Activated effector memory CD4-positive, alpha-beta T cell treated with anti-CD3 and anti-CD28 coated beads, Interleukin-2, amount 50 U/mL, for 16 hours (primary cell): Measurements from ENCODE around the gene ZBTB1.

ENCODE experiments used
- DNase-seq: peaks from one replicate; pipeline ENCODE4 v3.0.0-alpha.2; 2020

The ZBTB1 gene

GRCh38 chr14:64504310-64504896 lies at the start of gene ZBTB1:
Gene ZBTB1, plus strand, starts transcription at chr14:64504770. Its CDS starts 16,735 bp downstream, at chr14:64521505.
- DNase-seq: peak; percentile 95

- no peak for DNase-seq
Observed at GRCh38 chr14:64459405-64460136, 45.0 kb upstream of the ZBTB1 start.

- DNase-seq: no peak
Observed at GRCh38 chr14:64461221-64461620, 43.3 kb upstream of the ZBTB1 start.

GRCh38 chr14:64463195-64463594 lies 41.4 kb upstream of the ZBTB1 start:
- DNase-seq: no peak

- no peak for DNase-seq
Observed at GRCh38 chr14:64463873-64464272, 40.7 kb upstream of the ZBTB1 start.

GRCh38 chr14:64464651-64465050 lies 39.9 kb upstream of the ZBTB1 start:
- no peak for DNase-seq

- DNase-seq: peak; percentile 88
Observed at GRCh38 chr14:64465191-64465822, 39.3 kb upstream of the ZBTB1 start, which contains the start of gene AKAP5. Gene AKAP5, plus strand, starts transcription at chr14:64465499. Its CDS starts 2,896 bp downstream, at chr14:64468395.

- no peak for DNase-seq
Observed at GRCh38 chr14:64465831-64466554, 38.6 kb upstream of the ZBTB1 start.

- no peak for DNase-seq
Observed at GRCh38 chr14:64467101-64467500, 37.5 kb upstream of the ZBTB1 start.

GRCh38 chr14:64467566-64467965 lies 37.0 kb upstream of the ZBTB1 start:
- no peak for DNase-seq

GRCh38 chr14:64468451-64468850 lies 36.1 kb upstream of the ZBTB1 start:
- no peak for DNase-seq

GRCh38 chr14:64474041-64474440 lies 30.5 kb upstream of the ZBTB1 start:
- no peak for DNase-seq

GRCh38 chr14:64474698-64475097 lies 29.9 kb upstream of the ZBTB1 start:
- DNase-seq: no peak

GRCh38 chr14:64475585-64476273 lies 28.8 kb upstream of the ZBTB1 start:
- DNase-seq: no peak

GRCh38 chr14:64476438-64476837 lies 28.1 kb upstream of the ZBTB1 start:
- no peak for DNase-seq

GRCh38 chr14:64478634-64479250 lies 25.8 kb upstream of the ZBTB1 start:
- DNase-seq: no peak

- DNase-seq: no peak
Observed at GRCh38 chr14:64488590-64489099, 15.9 kb upstream of the ZBTB1 start.

GRCh38 chr14:64491637-64492036 lies 12.9 kb upstream of the ZBTB1 start:
- no peak for DNase-seq

- DNase-seq: no peak
Observed at GRCh38 chr14:64493455-64493854, 11.1 kb upstream of the ZBTB1 start.

- no peak for DNase-seq
Observed at GRCh38 chr14:64495252-64495651, 9.3 kb upstream of the ZBTB1 start.

GRCh38 chr14:64496764-64497163 lies 7.8 kb upstream of the ZBTB1 start:
- no peak for DNase-seq

GRCh38 chr14:64500088-64500487 lies 4.5 kb upstream of the ZBTB1 start:
- no peak for DNase-seq
